ENCODE measurements around the gene DTD1. TPM values are rescaled to one million over a fixed set of nuclear protein-coding genes. Genes with fewer than 3 reads are reported as not detected.

DTD1 gene
- total RNA-seq, 2 experiments from 2014 or later, result 27.6 to 43.0 TPM

- intact Hi-C loops (cut with micrococcal nuclease; ENCODE audit: unreplicated experiment), result no loop called here
- Histone ChIP-seq H3K9me3 (ENCODE audit: low read length) (no peaks in the 10 kb centered on the region), H4K20me1 (ENCODE audit: insufficient read depth, low read length) (no peaks in the 10 kb centered on the region), H3K4me1 (ENCODE audit: insufficient read depth, low read length, poor library complexity, severe bottlenecking) (no peaks in the 10 kb centered on the region), H3K4me2 (ENCODE audit: low read length) (no peak within 1 kb of the TSS), H3K4me3 (ENCODE audit: low read depth, low read length, poor library complexity, severe bottlenecking) (no peak within 1 kb of the TSS), H3K36me3 (ENCODE audit: insufficient read depth, low read length) (no peaks in the 10 kb centered on the region), H3K9me2 (ENCODE audit: insufficient read depth, low read length) (no peaks in the 10 kb centered on the region), H3K79me2 (ENCODE audit: insufficient read depth, low read depth, low read length) (no peaks in the 10 kb centered on the region), H2AFZ (ENCODE audit: low read length) (no peak within 1 kb of the TSS), H3K27ac (ENCODE audit: low read depth, low read length, poor library complexity, severe bottlenecking) (no peak within 1 kb of the TSS)
- no TSS peak for BruUV-seq (replicated peaks)
- TF ChIP-seq EZH2phosphoT487 (IDR thresholded peaks at IDR 0.05; ENCODE audit: borderline replicate concordance, low read depth, low read length) (no peak), CTCF (conservative IDR thresholded peaks at IDR 0.05; ENCODE audit: low read length) (no peak)
- ChIA-PET CTCF (ENCODE audit: unreplicated experiment) (no interaction called here), POLR2A (interaction anchor here (0.6 kb wide), 2 partner anchors 33 to 352 kb away, joined by 3 read pairs; no protein-coding TSS in a partner anchor)
- DNase-seq (ENCODE audit: low spot score), result no peak
Observed at GRCh38 chr20:18813483-18813882, 225.6 kb downstream of the DTD1 start, which contains the start of gene SCP2D1. Gene SCP2D1 (plus strand): TSS chr20:18813783. CDS start chr20:18813816, 33 bp downstream.

DNA sequence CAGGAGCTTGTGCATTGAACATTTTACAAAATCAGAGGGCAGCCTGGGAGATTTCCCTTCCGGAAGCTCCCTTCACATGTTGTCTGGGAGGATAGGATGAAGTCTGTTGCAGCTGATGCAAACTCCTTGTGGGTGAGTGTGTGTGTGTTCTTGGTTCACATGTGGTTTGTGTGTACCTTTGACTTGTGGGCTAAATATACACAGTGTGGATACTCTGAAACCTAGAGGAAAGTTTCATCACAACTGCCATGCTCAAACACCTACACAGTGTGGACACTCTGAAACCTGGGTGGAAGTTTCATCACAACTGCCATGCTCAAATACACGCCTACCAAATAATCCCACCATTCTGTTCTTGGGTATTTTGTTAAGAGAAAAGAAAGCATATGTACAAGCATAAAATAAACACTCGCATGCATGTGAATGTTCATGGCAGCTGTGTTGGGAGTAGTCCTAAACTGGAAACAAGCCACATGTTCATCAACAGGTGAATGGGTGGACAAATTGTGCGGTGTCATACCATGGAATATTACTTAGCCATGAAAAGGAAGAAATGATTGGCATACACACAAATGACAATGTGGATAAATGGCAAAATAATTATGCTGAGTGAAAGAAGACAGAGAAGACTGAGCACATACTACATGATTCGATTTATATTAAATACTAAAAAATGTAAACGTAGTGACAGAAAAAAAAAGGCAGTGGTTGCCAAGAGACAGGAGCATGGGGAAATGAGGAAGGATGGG is 227.5 kb downstream of the DTD1 start:
- Histone ChIP-seq H3K9me3 (ENCODE audit: low read length) (no peaks in the 10 kb centered on the region), H3K4me1 (ENCODE audit: insufficient read depth, low read length, poor library complexity, severe bottlenecking) (no peaks in the 10 kb centered on the region), H3K36me3 (ENCODE audit: insufficient read depth, low read length) (no peaks in the 10 kb centered on the region), H3K4me2 (ENCODE audit: low read length) (no peak overlapping the region), H3K4me3 (ENCODE audit: low read depth, low read length, poor library complexity, severe bottlenecking) (no peak overlapping the region), H2AFZ (ENCODE audit: low read length) (no peak overlapping the region), H3K79me2 (ENCODE audit: insufficient read depth, low read depth, low read length) (no peaks in the 10 kb centered on the region), H4K20me1 (ENCODE audit: insufficient read depth, low read length) (no peaks in the 10 kb centered on the region), H3K27ac (ENCODE audit: low read depth, low read length, poor library complexity, severe bottlenecking) (no peak overlapping the region), H3K9me2 (ENCODE audit: insufficient read depth, low read length) (no peaks in the 10 kb centered on the region)
- no TSS peak for BruUV-seq (replicated peaks)
- TF ChIP-seq CTCF (conservative IDR thresholded peaks at IDR 0.05; ENCODE audit: low read length) (no peak), EZH2phosphoT487 (IDR thresholded peaks at IDR 0.05; ENCODE audit: borderline replicate concordance, low read depth, low read length) (no peak)
- CTCF ChIA-PET (ENCODE audit: unreplicated experiment), result no interaction called here
- DNase-seq (ENCODE audit: low spot score), result no peak
- POLR2A ChIA-PET, result no interaction called here
- intact Hi-C loops (cut with micrococcal nuclease; ENCODE audit: unreplicated experiment), result no loop called here

Small RNAs within 50 kb of the gene (small RNA-seq; reads per million reads assigned to genes)
- gene RN7SL638P, result not detected
- gene RNU6ATAC34P, result not detected

Other genes with a start within 250 kb of the DTD1 start
- gene DZANK1, start 121.0 kb upstream of the DTD1 start, total RNA-seq (2014; rRNA removed; shearing (Covaris generic)), result 7.9 and 9.1 TPM in 2 replicates
- gene DZANK1, start 121.0 kb upstream of the DTD1 start, total RNA-seq (2022), result 18.0 and 18.6 TPM in 2 replicates
- gene POLR3F, start 120.7 kb upstream of the DTD1 start, total RNA-seq (2014; rRNA removed; shearing (Covaris generic)), result 12.0 and 14.9 TPM in 2 replicates
- 10.9 and 12.3 TPM in 2 replicates for gene POLR3F, start 120.7 kb upstream of the DTD1 start, total RNA-seq (2022)
- gene RBBP9, start 90.8 kb upstream of the DTD1 start, total RNA-seq (2014; rRNA removed; shearing (Covaris generic)), result 8.1 and 8.7 TPM in 2 replicates
- 11.7 and 13.6 TPM in 2 replicates for gene RBBP9, start 90.8 kb upstream of the DTD1 start, total RNA-seq (2022)
- 40.3 and 42.6 TPM in 2 replicates for gene SEC23B, start 80.1 kb upstream of the DTD1 start, total RNA-seq (2014; rRNA removed; shearing (Covaris generic))
- 51.6 and 52.6 TPM in 2 replicates for gene SEC23B, start 80.1 kb upstream of the DTD1 start, total RNA-seq (2022)
- 124 and 161 TPM in 2 replicates for gene SMIM26, start 20.6 kb upstream of the DTD1 start, total RNA-seq (2014; rRNA removed; shearing (Covaris generic))
- gene SMIM26, start 20.6 kb upstream of the DTD1 start, total RNA-seq (2022), result 71.2 and 91.0 TPM in 2 replicates
- not detected in 2 replicates for gene SCP2D1, start 225.7 kb downstream of the DTD1 start, total RNA-seq (2014; rRNA removed; shearing (Covaris generic))
- not detected in 2 replicates for gene SCP2D1, start 225.7 kb downstream of the DTD1 start, total RNA-seq (2022)